Retinal pigment epithelial cell (primary cell): ENCODE results near the gene SYCP2.
A peak's percentile ranks its signal among the peaks of the same experiment; 100 is the strongest.

ENCODE experiments used
- DNase-seq: peaks from one replicate; pipeline ENCODE4 v3.0.0-alpha.2; 2010; ENCODE audit warnings: low read depth
- H3K4me3 ChIP-seq: 2 replicates; pipeline ENCODE4 v1.5.1; 2011; ENCODE audit warnings: mild to moderate bottlenecking, low read length, control low read depth, moderate library complexity
- CTCF ChIP-seq: conservative IDR thresholded peaks from 2 replicates; pipeline ENCODE4 v1.5.1; 2011; ENCODE audit warnings: low read depth, low read length, control low read depth, inconsistent platforms

Gene SYCP2

GRCh38 chr20:59944726-59945125, 11.3 kb upstream of the SYCP2 start:
- no peak for DNase-seq
- no peak overlapping the region for H3K4me3 ChIP-seq
- no peak for TF ChIP-seq CTCF

GRCh38 chr20:59942245-59942644, 8.8 kb upstream of the SYCP2 start:
- DNase-seq, result no peak
- no peak for TF ChIP-seq CTCF
- H3K4me3 ChIP-seq, result no peak overlapping the region

- TF ChIP-seq CTCF, result no peak
- DNase-seq, result no peak
These were observed 7.5 kb upstream of the SYCP2 start for GRCh38 chr20:59940956-59941294.

GRCh38 chr20:59940129-59940955, 6.9 kb upstream of the SYCP2 start, which contains the start of the genes FAM217B and PPP1R3D:
TSS of gene FAM217B (plus strand) at chr20:59940389. CDS start at chr20:59943944, 3,555 bp downstream.
TSS of gene PPP1R3D (minus strand) at chr20:59940305. CDS start at chr20:59939931, 374 bp downstream.
- no peak for TF ChIP-seq CTCF
- peak; percentile 89 for DNase-seq
- H3K4me3 ChIP-seq, result peak within 1 kb of the TSS; percentile 80

More at GRCh38 chr20:59940956-59941294, 7.5 kb upstream of the SYCP2 start:
- H3K4me3 ChIP-seq, result peak overlapping the region; percentile 80

GRCh38 chr20:59939879-59940128, 6.4 kb upstream of the SYCP2 start:
- peak overlapping the region; percentile 80 for H3K4me3 ChIP-seq
- TF ChIP-seq CTCF, result no peak
- no peak for DNase-seq

GRCh38 chr20:59939052-59939878, 5.8 kb upstream of the SYCP2 start:
- TF ChIP-seq CTCF, result no peak
- DNase-seq, result no peak
- H3K4me3 ChIP-seq, result peak overlapping the region; percentile 80
